ENCODE data around the gene ADCY1.

Gene ADCY1

DNA sequence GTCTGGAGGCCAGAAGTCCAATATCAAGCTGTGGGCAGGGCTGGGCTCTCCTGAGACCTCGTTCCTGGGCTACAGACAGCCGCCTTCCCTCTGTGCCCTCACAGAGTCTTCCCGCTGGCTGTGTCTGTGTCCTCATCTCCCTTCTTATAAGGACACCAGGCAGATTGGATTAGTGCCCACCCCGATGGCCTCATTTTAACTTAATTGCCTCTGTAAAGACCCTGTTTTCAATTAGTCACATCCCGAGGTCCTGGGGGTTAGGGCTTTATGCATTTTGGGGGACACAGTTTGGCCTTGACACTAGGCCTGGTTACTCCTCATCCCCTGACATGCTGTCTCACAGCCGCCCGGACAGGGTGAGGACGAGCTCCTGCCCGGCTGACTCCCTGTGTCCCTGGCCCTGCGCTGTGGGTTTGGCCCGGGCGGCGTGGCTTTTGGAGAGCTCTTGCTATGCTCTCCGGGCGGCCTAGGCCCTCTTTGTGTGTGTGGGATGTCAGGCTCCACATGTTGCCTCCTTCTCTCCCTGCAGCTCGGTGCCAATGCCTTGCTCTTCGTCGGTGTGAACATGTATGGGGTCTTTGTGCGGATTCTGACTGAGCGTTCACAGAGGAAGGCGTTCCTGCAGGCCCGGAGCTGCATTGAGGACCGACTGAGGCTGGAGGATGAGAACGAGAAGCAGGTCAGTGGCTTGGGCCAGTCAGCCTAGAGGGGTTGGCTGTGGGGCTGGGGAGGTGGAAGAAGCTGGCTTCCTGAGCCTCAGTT lies 18.2 kb downstream of the ADCY1 start:
- DNase-seq (ENCODE audit: low read depth in 2 of 2, low spot score in 1 of 2), result no peak

GRCh38 chr7:45593121-45593541 lies 19.0 kb downstream of the ADCY1 start:
- no peak for DNase-seq (ENCODE audit: low read depth in 2 of 2, low spot score in 1 of 2)

- no peak for DNase-seq (ENCODE audit: low read depth in 2 of 2, low spot score in 1 of 2)
These were observed 19.7 kb downstream of the ADCY1 start for GRCh38 chr7:45593877-45594276.

- DNase-seq (ENCODE audit: low read depth in 2 of 2, low spot score in 1 of 2), result no peak
These were observed 20.8 kb downstream of the ADCY1 start for GRCh38 chr7:45594745-45595535.

DNA sequence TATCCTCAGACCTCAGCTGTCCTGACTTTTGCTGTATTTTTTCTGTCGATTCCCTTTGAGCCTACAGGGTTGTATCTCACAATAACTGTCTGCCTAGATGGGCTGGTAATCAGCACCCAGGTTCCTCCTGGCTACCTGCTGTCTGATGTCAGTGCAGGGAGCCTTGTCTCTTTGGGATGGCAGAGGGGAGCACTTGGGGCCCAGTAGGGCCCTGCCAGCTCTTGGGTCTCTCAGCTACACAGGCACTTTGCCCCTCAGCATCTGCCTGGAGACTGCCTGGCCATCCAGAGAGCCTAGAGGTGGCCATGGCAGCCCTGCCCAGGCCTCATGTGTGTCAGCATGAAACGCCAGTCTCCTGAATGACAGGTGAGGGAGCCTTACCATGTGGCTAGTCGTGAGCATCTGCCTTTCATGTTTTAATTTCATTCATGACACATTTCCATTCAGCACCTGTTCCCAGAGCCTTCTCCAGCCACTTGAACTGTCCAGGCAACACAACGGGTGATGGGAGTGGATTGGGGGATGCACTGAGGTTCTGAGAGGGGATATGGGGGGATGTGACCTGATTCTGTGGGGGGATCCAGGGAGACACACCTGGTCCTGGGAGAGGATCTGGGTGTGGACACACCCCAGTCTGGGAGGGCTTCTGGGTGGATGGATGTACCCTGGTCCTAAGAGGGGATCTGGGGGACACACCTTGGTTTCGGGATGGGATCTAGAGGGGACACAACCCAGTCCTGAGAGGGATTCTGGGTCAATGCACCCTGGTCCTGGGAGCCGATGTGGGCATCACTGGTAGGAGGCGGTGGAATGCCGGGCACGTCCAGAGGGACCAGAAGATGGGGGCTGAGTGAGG lies 21.9 kb downstream of the ADCY1 start:
- DNase-seq (ENCODE audit: low read depth in 2 of 2, low spot score in 1 of 2), result no peak

GRCh38 chr7:45596665-45597095 lies 22.5 kb downstream of the ADCY1 start:
- DNase-seq (ENCODE audit: low read depth in 2 of 2, low spot score in 1 of 2), result no peak

DNA sequence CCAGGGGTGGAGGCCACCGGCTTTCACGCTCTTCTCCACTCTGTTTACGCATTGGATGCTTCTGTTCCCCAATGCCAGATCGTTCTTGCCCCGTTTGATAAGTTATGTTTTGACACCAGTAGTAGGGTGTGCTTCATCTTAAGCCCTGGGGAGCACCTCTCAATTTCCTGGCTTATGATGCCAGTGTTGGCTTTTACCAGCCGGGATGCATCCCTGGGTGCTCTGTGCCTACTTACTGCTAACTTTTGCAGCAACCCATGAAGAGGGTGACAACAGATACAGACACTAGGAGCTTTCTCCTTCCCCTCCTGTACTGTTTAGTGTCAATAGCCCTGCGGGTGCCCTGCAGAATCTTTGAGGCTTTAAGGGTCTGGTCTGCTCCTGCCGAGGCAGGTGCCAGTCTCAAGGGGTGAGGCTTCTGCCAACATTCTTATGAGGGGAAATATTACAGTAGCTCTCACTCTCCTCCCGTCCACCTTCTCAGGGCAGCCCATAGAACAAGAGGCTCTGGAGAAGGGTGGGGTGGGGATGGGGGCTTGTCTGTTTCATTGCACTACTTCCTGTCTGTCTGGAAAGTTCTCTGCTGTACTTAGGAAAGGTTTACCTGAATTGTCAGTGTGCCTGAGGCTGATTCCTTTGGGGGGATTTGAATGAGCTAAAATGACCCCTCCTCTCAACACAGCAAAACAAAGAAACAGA lies 23.3 kb downstream of the ADCY1 start:
- DNase-seq (ENCODE audit: low read depth in 2 of 2, low spot score in 1 of 2), result no peak

GRCh38 chr7:45598886-45599520 lies 24.8 kb downstream of the ADCY1 start:
- no peak for DNase-seq (ENCODE audit: low read depth in 2 of 2, low spot score in 1 of 2)

DNA sequence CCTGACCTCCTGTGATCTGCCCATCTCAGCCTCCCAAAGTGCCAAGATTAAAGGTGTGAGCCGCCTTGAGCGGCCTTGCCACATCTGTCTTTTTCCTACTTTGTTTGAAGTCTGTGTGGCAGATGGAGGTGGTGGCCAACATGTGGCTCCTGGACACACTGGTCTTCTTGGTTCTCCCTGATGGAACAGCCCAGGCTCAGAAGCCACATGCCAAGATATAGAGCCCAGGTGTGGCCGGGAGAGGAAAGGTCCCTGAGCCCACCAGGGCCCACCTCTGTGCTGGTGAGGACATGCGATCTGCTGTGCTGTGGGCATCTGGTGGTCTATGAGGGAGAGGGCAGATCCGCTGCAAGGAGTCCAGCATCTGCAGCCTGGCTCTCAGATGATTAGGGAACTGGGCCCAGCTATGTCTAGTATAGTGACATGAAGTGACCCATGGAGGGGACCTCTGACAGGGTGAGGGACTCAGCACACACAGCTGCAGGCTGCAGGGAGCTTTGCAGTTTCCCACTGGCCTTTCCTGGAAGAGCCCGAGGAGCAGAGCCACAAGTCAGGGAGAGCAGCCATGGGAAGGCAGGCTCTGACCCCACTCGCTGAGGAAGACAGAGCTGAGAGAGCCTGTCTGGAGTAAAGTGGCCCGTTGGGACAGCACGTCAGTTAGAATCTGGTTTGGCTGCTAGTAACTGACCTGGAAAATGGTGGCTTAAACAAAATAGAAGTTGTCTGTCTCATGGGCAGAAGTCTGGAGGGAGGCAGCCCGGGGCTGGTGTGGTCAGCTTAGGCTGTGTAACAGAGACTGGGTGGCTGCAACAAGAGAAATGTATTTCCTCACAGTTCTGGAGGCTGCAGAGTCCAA lies 25.9 kb downstream of the ADCY1 start:
- DNase-seq (ENCODE audit: low read depth in 2 of 2, low spot score in 1 of 2), result no peak

GRCh38 chr7:45601094-45601493 lies 26.9 kb downstream of the ADCY1 start:
- no peak for DNase-seq (ENCODE audit: low read depth in 2 of 2, low spot score in 1 of 2)

DNA sequence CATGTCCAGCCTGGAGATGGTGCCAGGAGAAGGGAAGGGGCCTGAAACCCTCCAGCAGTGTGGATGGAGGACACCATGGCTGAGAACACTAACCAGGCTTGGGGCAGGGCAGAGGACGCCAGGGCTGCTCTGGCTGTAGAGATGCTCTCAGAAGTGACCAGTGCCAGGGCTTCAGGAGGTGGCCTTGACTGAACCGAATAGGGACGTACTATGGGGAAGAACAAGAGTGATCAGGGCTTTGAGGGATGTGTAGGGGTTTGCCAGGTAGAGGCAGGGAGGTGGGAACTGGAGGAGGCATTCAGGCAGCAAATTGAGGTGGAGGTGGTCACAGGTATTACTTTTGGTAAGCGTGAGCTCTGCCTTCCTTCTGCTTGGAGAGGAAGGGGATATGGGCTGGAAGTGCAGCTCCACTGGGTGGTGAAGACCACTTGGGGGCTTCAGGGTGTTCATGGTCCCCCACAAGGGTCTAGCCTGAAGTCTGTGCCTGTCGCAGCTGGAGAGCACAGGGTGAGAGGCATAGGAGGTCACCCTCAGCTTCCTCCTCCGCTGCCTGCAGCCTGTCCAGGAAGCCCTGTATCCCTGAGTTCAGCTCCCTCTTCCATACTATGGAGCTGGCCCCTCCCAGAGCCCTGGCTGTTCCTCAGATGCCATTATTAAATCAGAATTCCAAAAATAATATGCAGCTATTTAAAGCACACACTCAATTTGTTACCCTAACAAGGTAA lies 27.8 kb downstream of the ADCY1 start:
- DNase-seq (ENCODE audit: low read depth in 2 of 2, low spot score in 1 of 2), result no peak

- no peak for DNase-seq (ENCODE audit: low read depth in 2 of 2, low spot score in 1 of 2)
These were observed 31.9 kb downstream of the ADCY1 start for GRCh38 chr7:45606050-45606449.

- no peak for DNase-seq (ENCODE audit: low read depth in 2 of 2, low spot score in 1 of 2)
These were observed 32.8 kb downstream of the ADCY1 start for GRCh38 chr7:45606931-45607330.

- no peak for DNase-seq (ENCODE audit: low read depth in 2 of 2, low spot score in 1 of 2)
These were observed 35.0 kb downstream of the ADCY1 start for GRCh38 chr7:45609180-45609579.

- no peak for DNase-seq (ENCODE audit: low read depth in 2 of 2, low spot score in 1 of 2)
These were observed 35.9 kb downstream of the ADCY1 start for GRCh38 chr7:45610019-45610418.

DNA sequence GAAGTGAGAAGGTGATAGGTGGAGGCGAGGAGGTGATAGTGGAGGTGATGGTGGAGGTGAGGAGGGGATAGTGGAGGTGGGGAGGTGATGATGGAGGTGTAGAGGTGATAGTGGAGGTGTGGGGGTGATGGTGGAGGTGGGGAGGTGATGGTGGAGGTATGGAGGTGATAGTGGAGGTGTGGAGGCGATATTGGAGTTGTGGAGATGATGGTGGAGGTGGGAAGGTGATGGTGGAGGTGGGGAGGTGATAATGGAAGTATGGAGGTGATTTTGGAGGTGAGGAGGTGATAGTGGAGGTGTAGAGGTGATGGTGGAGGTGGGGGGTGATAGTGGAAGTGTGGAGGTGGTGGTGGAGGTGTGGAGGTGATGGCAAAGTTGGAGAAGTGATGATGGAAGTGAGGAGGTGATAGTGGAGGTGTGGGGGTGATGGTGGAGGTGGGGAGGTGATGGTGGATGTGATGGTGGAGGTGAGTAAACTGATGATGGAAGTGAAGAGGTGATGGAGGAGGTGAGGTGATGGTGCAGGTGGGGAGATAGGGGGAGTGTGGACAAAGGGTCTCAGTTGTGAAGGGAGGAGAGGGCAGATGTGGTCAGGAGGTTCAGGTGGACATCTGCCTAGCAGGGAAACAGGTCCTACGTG lies 36.6 kb downstream of the ADCY1 start:
- no peak for DNase-seq (ENCODE audit: low read depth in 2 of 2, low spot score in 1 of 2)

GRCh38 chr7:45617166-45617565 lies 43.0 kb downstream of the ADCY1 start:
- DNase-seq (ENCODE audit: low read depth in 2 of 2, low spot score in 1 of 2), result no peak

DNA sequence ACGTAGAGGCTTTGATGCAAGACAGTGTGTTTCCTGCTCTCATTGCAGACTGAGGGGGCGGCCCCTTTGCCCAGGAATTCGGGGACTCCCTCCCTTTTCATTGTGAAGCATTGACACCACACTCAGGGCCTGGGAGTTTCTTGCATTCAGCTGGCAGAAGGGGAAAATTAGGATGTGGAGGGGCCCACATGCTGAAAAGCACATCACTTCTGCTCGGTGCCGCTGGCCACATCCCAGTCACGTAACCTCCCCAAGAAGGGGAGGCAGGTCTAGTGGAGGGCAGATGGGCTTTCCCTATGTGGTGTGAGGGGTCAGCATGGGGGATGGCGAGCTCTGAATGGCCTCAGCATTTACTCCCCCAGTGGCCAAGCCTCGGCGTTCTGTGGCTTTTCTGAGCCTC lies 47.9 kb downstream of the ADCY1 start:
- DNase-seq (ENCODE audit: low read depth in 2 of 2, low spot score in 1 of 2), result no peak

All from stimulated activated CD8-positive, alpha-beta memory T cell treated with anti-CD3 and anti-CD28 coated beads, Interleukin-4, amount 100 ng/mL, for 4 hours (primary cell).